ENCODE measurements around the gene KCNMB2.

GRCh38 chr3:178625053-178625600 is 88.9 kb downstream of the KCNMB2 start:
- TF ChIP-seq CTCF (IDR thresholded peaks at IDR 0.05; ENCODE audit: poor library complexity), result no peak
- no peak for TF ChIP-seq EZH2phosphoT487 (IDR thresholded peaks at IDR 0.05; ENCODE audit: low read depth, severe bottlenecking, unreplicated experiment)

All from hepatocyte (in vitro differentiated cells).